ENCODE results near the gene POLD4. TPM values are rescaled to one million over a fixed set of nuclear protein-coding genes. Genes with fewer than 3 reads are reported as not detected.

Gene POLD4
- total RNA-seq, 1 donor = 59.4 TPM

DNA sequence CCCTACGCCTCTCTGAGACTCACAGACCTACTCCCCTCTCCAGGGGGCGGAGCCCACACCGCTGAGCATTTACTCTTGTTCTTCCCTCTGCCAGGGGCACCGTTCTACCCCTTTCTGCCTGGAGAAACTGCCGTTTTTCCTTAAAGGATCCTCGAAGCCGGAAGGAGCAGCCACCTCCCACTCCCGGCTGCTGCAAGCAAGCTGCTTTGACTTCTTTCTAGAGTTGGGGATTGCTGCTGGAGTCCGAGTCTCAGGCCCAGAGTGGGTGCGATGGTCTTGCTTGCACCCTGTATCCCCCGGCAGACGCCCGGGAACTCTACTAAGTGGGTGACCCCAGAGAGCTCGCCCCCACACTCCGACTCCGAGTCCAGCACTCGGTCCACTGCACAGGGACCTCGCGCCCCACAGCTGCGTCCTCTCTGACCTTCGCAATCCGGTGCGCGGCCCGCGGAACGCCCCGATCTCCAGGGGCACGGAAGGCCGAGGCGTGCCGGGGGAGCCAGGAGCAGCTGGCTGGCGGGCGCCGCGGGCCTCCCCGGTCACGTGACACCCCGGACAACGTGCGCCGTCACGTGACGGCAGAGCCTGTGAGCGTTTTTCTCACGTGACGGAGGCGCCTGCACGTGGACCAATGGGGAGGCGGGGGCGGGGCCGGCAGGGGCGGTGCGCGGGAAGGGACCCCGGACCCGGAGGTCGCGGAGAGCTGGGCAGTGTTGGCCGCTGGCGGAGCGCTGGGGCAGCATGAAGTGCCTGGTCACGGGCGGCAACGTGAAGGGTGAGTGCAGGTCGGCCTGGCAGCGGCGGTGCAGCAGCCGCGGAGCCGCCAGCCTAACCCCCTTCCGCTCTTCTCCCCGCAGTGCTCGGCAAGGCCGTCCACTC is 38.2 kb upstream of the POLD4 start, which contains the start of gene RAD9A:
Gene RAD9A, plus strand, starts transcription at position 683 of the 879 bp plus-strand sequence. Its CDS starts 59 bp downstream, at position 742.
- Histone ChIP-seq H3K36me3 (ENCODE audit: insufficient read depth, low read length) (peaks cover 6% of the 10 kb centered on the region), H3K27me3 (ENCODE audit: insufficient read depth, low read length) (no peaks in the 10 kb centered on the region), H3K9me3 (ENCODE audit: low read depth, low read length) (no peaks in the 10 kb centered on the region), H4K20me1 (ENCODE audit: insufficient read depth, low read length) (no peaks in the 10 kb centered on the region), H3K27ac (ENCODE audit: low read depth, low read length) (peak within 1 kb of the TSS; percentile 83), H3K79me2 (ENCODE audit: insufficient read depth, low read length) (peaks cover 24% of the 10 kb centered on the region), H3K4me3 (ENCODE audit: insufficient read depth, low read length) (peak within 1 kb of the TSS; percentile 87), H3K4me2 (ENCODE audit: insufficient read depth, low read length) (peak within 1 kb of the TSS; percentile 99), H3K4me1 (ENCODE audit: insufficient read depth, low read length) (peaks cover 13% of the 10 kb centered on the region), H2AFZ (ENCODE audit: low read length) (peak within 1 kb of the TSS; percentile 90)
- peak; percentile 100 for DNase-seq (ENCODE audit: insufficient read length, low spot score, missing footprints)
- TF ChIP-seq, protein P1, sequence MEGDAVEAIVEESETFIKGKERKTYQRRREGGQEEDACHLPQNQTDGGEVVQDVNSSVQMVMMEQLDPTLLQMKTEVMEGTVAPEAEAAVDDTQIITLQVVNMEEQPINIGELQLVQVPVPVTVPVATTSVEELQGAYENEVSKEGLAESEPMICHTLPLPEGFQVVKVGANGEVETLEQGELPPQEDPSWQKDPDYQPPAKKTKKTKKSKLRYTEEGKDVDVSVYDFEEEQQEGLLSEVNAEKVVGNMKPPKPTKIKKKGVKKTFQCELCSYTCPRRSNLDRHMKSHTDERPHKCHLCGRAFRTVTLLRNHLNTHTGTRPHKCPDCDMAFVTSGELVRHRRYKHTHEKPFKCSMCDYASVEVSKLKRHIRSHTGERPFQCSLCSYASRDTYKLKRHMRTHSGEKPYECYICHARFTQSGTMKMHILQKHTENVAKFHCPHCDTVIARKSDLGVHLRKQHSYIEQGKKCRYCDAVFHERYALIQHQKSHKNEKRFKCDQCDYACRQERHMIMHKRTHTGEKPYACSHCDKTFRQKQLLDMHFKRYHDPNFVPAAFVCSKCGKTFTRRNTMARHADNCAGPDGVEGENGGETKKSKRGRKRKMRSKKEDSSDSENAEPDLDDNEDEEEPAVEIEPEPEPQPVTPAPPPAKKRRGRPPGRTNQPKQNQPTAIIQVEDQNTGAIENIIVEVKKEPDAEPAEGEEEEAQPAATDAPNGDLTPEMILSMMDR (IDR thresholded peaks at IDR 0.05; ENCODE audit: extremely low read depth, low read depth, low read length) = no peak

DNA sequence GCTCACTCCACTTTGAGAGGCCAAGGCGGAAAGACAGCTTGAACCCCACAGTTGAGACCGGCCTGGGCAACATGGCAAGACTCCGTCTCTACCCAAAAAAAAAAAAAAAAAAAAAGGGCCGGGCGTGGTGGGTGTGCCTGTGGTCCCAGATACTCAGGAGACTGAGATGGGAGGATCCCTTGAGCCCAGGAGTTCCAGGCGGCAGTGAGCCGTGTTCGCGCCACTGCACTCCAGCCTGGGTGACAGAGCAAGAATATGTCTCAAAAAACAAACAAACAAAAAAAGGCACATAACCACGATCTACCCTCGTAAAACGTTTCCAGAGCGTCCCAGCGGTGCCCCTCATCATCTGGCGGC is 37.6 kb upstream of the POLD4 start:
- peak; percentile 46 for DNase-seq (ENCODE audit: insufficient read length, low spot score, missing footprints)
- Histone ChIP-seq H3K9me3 (ENCODE audit: low read depth, low read length) (no peaks in the 10 kb centered on the region), H3K27me3 (ENCODE audit: insufficient read depth, low read length) (no peaks in the 10 kb centered on the region), H2AFZ (ENCODE audit: low read length) (peak overlapping the region; percentile 90), H4K20me1 (ENCODE audit: insufficient read depth, low read length) (no peaks in the 10 kb centered on the region), H3K36me3 (ENCODE audit: insufficient read depth, low read length) (no peaks in the 10 kb centered on the region), H3K4me2 (ENCODE audit: insufficient read depth, low read length) (peak overlapping the region; percentile 99), H3K79me2 (ENCODE audit: insufficient read depth, low read length) (peaks cover 24% of the 10 kb centered on the region), H3K27ac (ENCODE audit: low read depth, low read length) (peak overlapping the region; percentile 83), H3K4me1 (ENCODE audit: insufficient read depth, low read length) (peaks cover 13% of the 10 kb centered on the region), H3K4me3 (ENCODE audit: insufficient read depth, low read length) (peak overlapping the region; percentile 87)
- TF ChIP-seq, protein P1 (IDR thresholded peaks at IDR 0.05; ENCODE audit: extremely low read depth, low read depth, low read length) = no peak

DNA sequence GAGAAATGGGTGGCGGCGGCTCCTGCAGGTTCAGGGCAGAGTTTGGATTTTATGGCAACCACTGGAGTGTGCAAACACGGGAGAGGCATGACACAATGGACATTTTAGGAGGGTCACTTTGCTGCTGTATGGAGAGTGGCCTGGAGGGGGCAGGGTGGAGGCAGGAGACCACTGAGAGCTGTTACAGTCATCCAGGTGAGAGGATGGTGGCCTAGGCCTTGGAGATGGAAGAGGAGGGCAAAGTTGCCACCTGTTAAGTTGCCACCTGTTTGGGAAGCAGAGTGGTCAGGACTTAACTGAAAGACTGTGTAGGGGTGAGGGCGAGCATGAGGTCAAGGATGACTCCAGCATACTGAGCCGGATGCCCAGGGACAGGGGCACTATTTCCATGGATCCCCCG is 36.1 kb upstream of the POLD4 start:
- H3K4me2 ChIP-seq (ENCODE audit: insufficient read depth, low read length) = no peak overlapping the region
- H3K9me3 ChIP-seq (ENCODE audit: low read depth, low read length) = no peaks in the 10 kb centered on the region
- H3K79me2 ChIP-seq (ENCODE audit: insufficient read depth, low read length) = peaks cover 24% of the 10 kb centered on the region
- no peaks in the 10 kb centered on the region for H4K20me1 ChIP-seq (ENCODE audit: insufficient read depth, low read length)
- H3K27ac ChIP-seq (ENCODE audit: low read depth, low read length) = no peak overlapping the region
- H3K4me1 ChIP-seq (ENCODE audit: insufficient read depth, low read length) = peaks cover 24% of the 10 kb centered on the region
- no peaks in the 10 kb centered on the region for H3K36me3 ChIP-seq (ENCODE audit: insufficient read depth, low read length)
- TF ChIP-seq, protein P1 (IDR thresholded peaks at IDR 0.05; ENCODE audit: extremely low read depth, low read depth, low read length) = peak; percentile 52
- DNase-seq (ENCODE audit: insufficient read length, low spot score, missing footprints) = peak; percentile 75
- H3K4me3 ChIP-seq (ENCODE audit: insufficient read depth, low read length) = no peak overlapping the region
- H2AFZ ChIP-seq (ENCODE audit: low read length) = no peak overlapping the region
- H3K27me3 ChIP-seq (ENCODE audit: insufficient read depth, low read length) = no peaks in the 10 kb centered on the region

DNA sequence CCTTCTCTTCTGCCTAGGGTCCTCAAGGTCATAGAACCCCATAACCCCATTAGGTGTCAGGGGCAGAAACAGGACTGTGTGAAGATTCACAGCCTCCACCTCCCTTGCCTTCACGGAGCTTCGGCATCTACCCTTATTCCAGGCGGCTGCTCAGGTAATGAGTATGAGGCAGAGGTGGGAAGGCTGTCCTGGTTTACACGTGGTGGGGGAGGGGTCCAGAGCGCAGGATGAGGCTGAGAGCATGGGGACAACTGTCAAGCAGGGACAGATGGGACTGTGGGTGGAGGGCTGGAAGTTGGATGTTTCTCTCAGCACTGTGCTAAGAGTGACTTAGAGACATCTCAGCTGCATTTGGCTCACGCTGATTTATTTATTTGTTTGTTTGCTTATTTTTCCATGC is 34.2 kb upstream of the POLD4 start:
- Histone ChIP-seq H3K4me1 (ENCODE audit: insufficient read depth, low read length) (peaks cover 23% of the 10 kb centered on the region), H3K9me3 (ENCODE audit: low read depth, low read length) (no peaks in the 10 kb centered on the region), H3K36me3 (ENCODE audit: insufficient read depth, low read length) (no peaks in the 10 kb centered on the region), H3K4me2 (ENCODE audit: insufficient read depth, low read length) (no peak overlapping the region), H2AFZ (ENCODE audit: low read length) (no peak overlapping the region), H3K27me3 (ENCODE audit: insufficient read depth, low read length) (no peaks in the 10 kb centered on the region), H3K27ac (ENCODE audit: low read depth, low read length) (no peak overlapping the region), H3K4me3 (ENCODE audit: insufficient read depth, low read length) (no peak overlapping the region), H3K79me2 (ENCODE audit: insufficient read depth, low read length) (peaks cover 16% of the 10 kb centered on the region), H4K20me1 (ENCODE audit: insufficient read depth, low read length) (no peaks in the 10 kb centered on the region)
- TF ChIP-seq, protein P1 (IDR thresholded peaks at IDR 0.05; ENCODE audit: extremely low read depth, low read depth, low read length) = no peak
- DNase-seq (ENCODE audit: insufficient read length, low spot score, missing footprints) = peak; percentile 4
